GM10266 (cell line): ENCODE results near the gene FEM1B.

Experiments used
- DNase-seq: peaks from one replicate; pipeline ENCODE4 v3.0.0; 2012; ENCODE audit errors: extremely low spot score
- CTCF ChIP-seq: IDR thresholded peaks from 2 replicates; pipeline ENCODE4 v1.5.1; 2012; ENCODE audit warnings: mild to moderate bottlenecking, low read depth; ENCODE audit not compliant: control insufficient read depth, insufficient read depth; ENCODE audit errors: missing control alignments

FEM1B gene

DNA sequence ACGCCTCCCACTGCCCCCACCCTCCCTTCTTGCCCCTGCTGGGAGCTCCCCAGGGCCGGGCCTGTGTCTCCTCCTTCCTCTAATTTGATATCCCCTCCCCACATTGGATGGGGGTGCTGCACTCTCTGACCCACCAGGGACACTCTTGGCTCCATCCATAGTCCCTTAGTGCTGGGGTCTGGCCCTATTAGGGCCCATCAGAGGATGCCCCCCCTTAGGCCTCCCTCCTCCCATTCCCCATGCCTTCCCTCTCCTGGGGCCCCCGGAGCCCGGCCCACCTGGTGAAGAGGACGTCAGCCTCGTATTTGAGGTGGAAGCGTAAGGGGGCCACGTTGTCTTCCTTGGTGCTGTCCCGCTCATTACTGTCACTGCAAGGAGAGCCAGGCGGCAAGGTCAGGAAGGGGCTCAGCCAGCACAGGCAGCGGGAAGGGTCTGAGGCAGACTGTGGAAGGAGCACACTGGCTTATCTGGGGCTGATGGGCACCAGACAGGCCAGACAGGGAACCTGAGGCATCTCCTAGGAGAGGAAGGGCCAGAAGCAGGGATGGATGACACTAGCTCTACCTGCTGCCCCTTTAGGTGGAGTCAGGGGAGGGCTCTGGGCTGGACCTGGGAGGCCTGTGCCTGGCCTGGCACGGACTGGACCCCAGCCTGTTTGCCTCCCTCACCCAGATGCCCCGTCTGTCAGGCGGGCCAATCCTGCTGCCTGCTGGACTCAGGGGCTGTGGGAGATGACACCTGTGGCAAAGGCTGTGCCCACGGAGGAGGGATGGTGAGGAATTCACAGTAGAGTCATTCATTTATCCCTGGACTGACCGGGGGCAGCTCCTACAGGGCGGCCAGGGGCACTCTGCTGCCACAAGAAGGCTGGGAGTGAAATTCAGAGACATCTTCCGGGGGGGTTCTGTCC lies 36.2 kb downstream of the FEM1B start:
- DNase-seq: no peak
- TF ChIP-seq CTCF: no peak

DNA sequence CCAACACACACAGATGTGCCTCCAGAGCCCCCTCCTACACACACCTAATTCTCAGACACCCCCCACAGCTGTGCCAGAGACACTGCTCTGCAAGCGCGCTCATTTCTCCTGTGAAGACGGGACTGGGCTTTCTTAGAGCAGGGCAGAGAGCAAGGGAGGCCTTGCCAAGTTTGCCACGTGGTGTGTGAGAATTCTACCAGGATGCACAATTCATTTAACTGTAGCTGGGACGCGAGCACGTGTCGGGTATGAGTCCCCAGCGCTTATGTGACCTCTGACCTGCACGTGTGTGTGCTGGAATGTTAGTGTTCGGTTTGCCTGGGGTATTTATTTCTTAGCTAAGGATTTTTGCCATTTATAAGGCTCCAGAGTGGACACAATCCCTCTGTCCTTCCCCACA lies 37.0 kb downstream of the FEM1B start:
- TF ChIP-seq CTCF: no peak

DNA sequence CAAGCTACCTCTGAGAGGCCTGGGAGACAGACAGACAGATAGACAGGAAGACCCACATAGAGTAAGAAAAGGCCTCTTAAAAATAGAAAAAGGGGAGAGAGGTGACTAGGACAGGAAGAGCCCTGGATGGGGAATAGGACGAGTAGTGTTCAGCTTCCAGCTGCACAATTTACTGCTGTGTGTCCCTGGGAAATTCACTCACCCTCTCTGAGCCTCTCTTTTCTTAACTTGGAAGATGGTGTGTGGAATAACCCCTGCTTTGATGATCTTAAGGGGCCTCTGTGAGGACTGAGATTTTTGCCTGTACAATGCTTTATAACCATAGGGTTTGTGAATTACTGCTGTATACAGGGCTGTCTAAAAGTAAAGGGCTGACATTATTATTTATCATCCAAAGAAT lies 37.5 kb downstream of the FEM1B start:
- no peak for DNase-seq
- no peak for TF ChIP-seq CTCF

More for the DNA sequence above, 37.0 kb downstream of the FEM1B start:
- DNase-seq: no peak

DNA sequence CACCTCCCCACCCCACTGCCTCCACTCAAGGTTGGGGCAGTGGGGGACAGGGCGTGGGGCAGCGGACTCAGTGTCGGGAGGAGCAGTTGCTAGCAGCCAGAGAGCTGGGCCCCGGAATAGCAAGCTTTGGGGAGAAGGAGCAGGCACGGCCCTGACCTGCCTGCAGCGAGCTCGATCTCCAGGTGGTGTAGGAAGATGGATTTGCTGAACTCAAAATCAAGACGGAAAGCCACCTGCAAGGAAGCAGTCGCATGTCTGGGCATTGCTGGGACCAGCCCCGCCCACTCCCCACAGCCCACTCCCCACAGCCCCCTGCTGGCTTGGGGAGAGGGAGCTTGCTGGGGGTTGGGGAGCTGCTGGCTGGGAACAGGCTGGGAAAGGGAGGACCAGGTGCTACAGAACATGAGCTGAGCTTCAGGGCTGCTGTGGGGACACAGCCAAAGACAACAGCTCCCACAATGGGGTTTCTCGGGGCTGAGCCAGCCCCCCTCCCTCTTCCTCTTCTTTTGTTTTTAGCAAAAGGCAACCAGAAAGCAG lies 38.0 kb downstream of the FEM1B start:
- DNase-seq: no peak

DNA sequence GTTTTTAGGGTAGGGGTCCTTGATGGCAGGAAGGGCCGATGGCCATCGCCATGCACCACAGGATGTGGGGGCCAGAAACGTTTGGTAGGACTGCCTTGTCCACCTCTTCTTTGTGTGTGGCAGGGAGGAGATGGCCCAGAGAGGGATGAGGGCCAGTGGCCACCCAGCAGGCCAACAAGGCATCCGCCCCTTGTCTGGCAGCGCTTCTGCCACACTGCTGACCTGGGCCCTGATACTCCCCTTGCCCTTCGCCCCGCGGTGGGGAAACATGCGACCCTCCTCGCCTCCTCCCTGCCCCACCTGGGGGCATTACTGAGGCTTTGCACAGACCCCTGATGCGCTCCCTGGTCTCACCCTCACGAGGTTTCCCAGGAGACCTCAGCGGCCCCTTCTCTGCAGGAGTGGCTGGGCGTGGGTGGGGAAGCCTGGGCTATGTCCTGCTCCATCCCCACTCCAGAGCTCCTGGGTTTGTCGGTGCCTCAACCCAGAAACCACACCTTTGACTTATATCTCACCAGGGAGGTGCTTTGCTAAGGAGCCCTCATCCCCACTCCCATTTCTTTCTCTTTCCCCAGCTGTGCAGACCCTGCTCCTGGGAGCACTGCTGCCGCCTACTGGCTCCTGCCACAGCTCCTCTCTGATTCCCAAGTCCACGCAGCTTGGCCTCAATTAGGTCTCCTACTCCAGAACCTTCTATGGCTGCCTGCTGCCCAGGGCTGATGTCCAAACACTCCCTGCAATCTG lies 38.7 kb downstream of the FEM1B start:
- no peak for DNase-seq
- peak; percentile 45 for TF ChIP-seq CTCF

More for the DNA sequence above, 38.0 kb downstream of the FEM1B start:
- TF ChIP-seq CTCF: no peak

DNA sequence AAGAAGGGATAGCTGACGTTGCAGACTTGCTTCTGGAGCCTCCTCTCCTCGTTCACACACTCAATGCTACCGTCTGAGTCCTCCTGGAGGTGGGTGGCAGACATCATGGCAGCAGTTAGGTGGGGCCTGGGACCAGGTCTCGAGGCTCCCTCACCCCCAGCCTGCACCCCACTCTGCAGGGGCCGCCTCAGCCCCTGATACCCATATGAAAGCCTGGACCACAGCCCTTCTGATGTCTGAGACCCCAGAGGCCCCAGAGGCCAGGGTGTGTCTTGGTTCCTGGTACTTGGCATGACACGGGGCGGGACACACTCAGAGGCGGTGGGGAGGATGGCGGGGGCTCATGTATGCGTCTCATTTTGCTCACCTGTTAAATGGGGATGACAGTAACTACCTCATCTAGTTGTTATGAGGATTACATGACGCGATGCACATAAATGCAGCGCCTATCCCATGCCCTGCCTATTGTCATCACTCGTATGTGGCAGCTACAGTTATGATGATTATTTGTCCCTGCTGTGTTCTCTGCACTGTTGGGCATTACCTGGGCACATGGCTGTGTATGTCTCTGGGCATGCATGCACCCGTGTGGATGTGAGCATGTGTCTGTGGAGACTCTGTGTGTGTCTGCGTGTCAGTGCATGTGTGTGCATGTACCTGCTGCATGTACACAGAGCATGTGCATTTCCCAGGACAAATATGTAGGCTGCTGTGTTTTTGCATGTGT lies 39.9 kb downstream of the FEM1B start:
- no peak for DNase-seq

More for the DNA sequence above, 39.9 kb downstream of the FEM1B start:
- TF ChIP-seq CTCF: no peak
